B cell (primary cell): Measurements from ENCODE around the gene ATP1B2. TPM values are rescaled to one million over a fixed set of nuclear protein-coding genes. Genes with fewer than 3 reads are reported as not detected.

Experiments
- ATAC-seq: fragments of 200-7000 bp; cut with Tn5 transposase; one replicate; pipeline ENCODE4 v1.10.0; 2021; ENCODE audit warnings: low read depth, mild to moderate bottlenecking, moderate number of reproducible peaks, moderate library complexity
- CTCF ChIA-PET: fragments of 350-600 bp; sonication (Branson Sonifier 250); formaldehyde crosslinking; loops from one replicate; lab custom pipeline; 2021; ENCODE audit warnings: antibody characterized with exemption, inconsistent platforms; lab: Charles Lee
- POLR2A ChIA-PET: fragments of 350-600 bp; sonication (Branson Sonifier 250); formaldehyde crosslinking; loops from one replicate; lab custom pipeline; 2021; ENCODE audit warnings: antibody characterized with exemption; lab: Charles Lee
- DNase-seq: peaks from one replicate; pipeline ENCODE4 v3.0.0; 2013
- H2AFZ ChIP-seq: 2 replicates; pipeline ENCODE4 v1.6.1; 2012; ENCODE audit warnings: mild to moderate bottlenecking, low read depth, low read length; ENCODE audit not compliant: insufficient read depth, poor library complexity, severe bottlenecking
- H3K27ac ChIP-seq, 2 donors: 1 replicate in 1 of 2; 2 replicates in 1 of 2; pipeline ENCODE4 v1.5.1; 2012 to 2013; ENCODE audit warnings: low read length in 2 of 2, mild to moderate bottlenecking in 2 of 2, moderate library complexity in 1 of 2
- H3K27me3 ChIP-seq, 4 experiments: fragments of 200-600 bp in 1 of 4; sonication (generic) in 1 of 4; replicated peaks in 1 of 4; 1 replicate in 2 of 4; 2 replicates in 2 of 4; pipeline versions ENCODE4 v1.6.1 to v1.7.0; 2013 to 2016; ENCODE audit warnings: low read length in 3 of 4, mild to moderate bottlenecking in 2 of 4, mixed read lengths in 1 of 4, moderate library complexity in 1 of 4; ENCODE audit not compliant: insufficient read depth in 4 of 4, control insufficient read depth in 3 of 4; ENCODE audit errors: control extremely low read depth in 1 of 4
- H3K36me3 ChIP-seq, 2 experiments: replicated peaks in 1 of 2; 1 replicate in 1 of 2; 2 replicates in 1 of 2; pipeline versions ENCODE4 v1.6.1 to v1.7.1; 2013; ENCODE audit warnings: low read length in 1 of 2; ENCODE audit not compliant: insufficient read depth in 2 of 2, control insufficient read depth in 1 of 2; ENCODE audit errors: control extremely low read depth in 1 of 2, extremely low read depth in 1 of 2
- H3K4me1 ChIP-seq, 2 donors: fragments of 200-600 bp in 1 of 2; sonication (generic) in 1 of 2; 1 replicate in 1 of 2; 2 replicates in 1 of 2; pipeline versions ENCODE4 v1.5.1 to v1.6.1; 2013 to 2017; ENCODE audit warnings: low read length in 2 of 2; ENCODE audit not compliant: control insufficient read depth in 2 of 2, insufficient read depth in 2 of 2
- H3K4me2 ChIP-seq: replicated peaks from 2 replicates; pipeline ENCODE3; 2012; ENCODE audit warnings: mild to moderate bottlenecking, low read depth, low read length; ENCODE audit not compliant: poor library complexity, severe bottlenecking
- H3K4me3 ChIP-seq, 5 experiments: fragments of 200-600 bp in 1 of 5; sonication (generic) in 1 of 5; 1 replicate in 3 of 5; 2 replicates in 2 of 5; pipeline versions ENCODE4 v1.5.1 to v1.7.0; 2011 to 2016; ENCODE audit warnings: low read length in 4 of 5, mild to moderate bottlenecking in 4 of 5, low read depth in 2 of 5, control low read depth in 1 of 5, moderate library complexity in 1 of 5; ENCODE audit not compliant: insufficient read depth in 1 of 5; ENCODE audit errors: control extremely low read depth in 1 of 5, extremely low read depth in 1 of 5
- H3K79me2 ChIP-seq: fragments of 200-600 bp; sonication (generic); one replicate; pipeline ENCODE4 v1.6.0; 2016; ENCODE audit warnings: low read length; ENCODE audit not compliant: control insufficient read depth, insufficient read depth
- H3K9ac ChIP-seq: fragments of 200-600 bp; sonication (generic); 2 replicates; pipeline ENCODE4 v1.6.1; 2017; ENCODE audit warnings: mild to moderate bottlenecking, low read length, moderate library complexity
- H3K9me3 ChIP-seq, 3 donors: one replicate each; pipeline versions ENCODE4 v1.6.1 to v1.7.1; 2013; ENCODE audit warnings: low read length in 2 of 3; ENCODE audit not compliant: control insufficient read depth in 2 of 3, insufficient read depth in 1 of 3; ENCODE audit errors: control extremely low read depth in 1 of 3
- H4K20me1 ChIP-seq: 2 replicates; pipeline ENCODE4 v1.6.0; 2012; ENCODE audit warnings: mild to moderate bottlenecking, low read length; ENCODE audit not compliant: insufficient read depth, control insufficient read depth, poor library complexity, severe bottlenecking
- H3K27ac Mint-ChIP-seq: one replicate; pipeline ENCODE4 v1.8.0; 2021; ENCODE audit warnings: mixed read lengths
- H3K27me3 Mint-ChIP-seq: one replicate; pipeline ENCODE4 v1.8.0; 2021; ENCODE audit warnings: mixed read lengths
- H3K4me1 Mint-ChIP-seq: one replicate; pipeline ENCODE4 v1.8.0; 2021; ENCODE audit warnings: mixed read lengths
- H3K4me3 Mint-ChIP-seq: one replicate; pipeline ENCODE4 v1.8.0; 2021; ENCODE audit warnings: mixed read lengths
- H3K9me3 Mint-ChIP-seq: one replicate; pipeline ENCODE4 v1.8.0; 2022; ENCODE audit warnings: mixed read lengths; ENCODE audit not compliant: insufficient read depth
- CTCF ChIP-seq: fragments of 200-600 bp; IDR thresholded peaks from one replicate; pipeline ENCODE4 v1.8.0; 2022; ENCODE audit warnings: antibody characterized with exemption, mild to moderate bottlenecking
- EZH2 ChIP-seq: IDR thresholded peaks from 2 replicates; pipeline ENCODE4 v1.6.1; 2012; ENCODE audit warnings: borderline replicate concordance, low read depth, mild to moderate bottlenecking, moderate library complexity, low read length; ENCODE audit not compliant: insufficient read depth, poor library complexity, severe bottlenecking
- WGBS: methylation state at CpG from one replicate; pipeline ENCODE4 v1.1.5; 2013; ENCODE audit warnings: missing lambda C conversion rate; ENCODE audit not compliant: insufficient coverage; 5-methylcytosine and 5-hydroxymethylcytosine counted together
- intact Hi-C: fragments of 100-400 bp; cut with micrococcal nuclease; formaldehyde crosslinking; loops from one replicate; pipeline ENCODE4 v1.10.0; 2022
- polyA plus RNA-seq: library from polyadenylated mRNA; depleted of rRNA; stranded (reverse); fragments of >200 nt; gene quantifications from 2 replicates; pipeline ENCODE4 v1.2.3, GENCODE V29; 2012
- total RNA-seq, 2 donors: library from RNA; stranded (reverse); fragments of 120-200 nt in 1 of 2; gene quantifications; 1 replicate in 1 of 2; 2 replicates in 1 of 2; pipeline versions ENCODE4 v1.2.3 to v1.2.4, GENCODE V29; 2013 to 2022

Gene ATP1B2
- total and polyA plus RNA-seq, 2 donors (not counting 1 experiment from before 2014, with no cell fraction given) = 0.39 TPM; not detected in 1

GRCh38 chr17:7611635-7612293 lies 39.0 kb upstream of the ATP1B2 start:
- POLR2A ChIA-PET = no interaction called here
- Histone ChIP-seq H2AFZ (no peak overlapping the region), H3K36me3 (peaks cover 1 to 14% of the 10 kb centered on the region in 2 experiments), H4K20me1 (peaks cover 41% of the 10 kb centered on the region), H3K79me2 (peaks cover 64% of the 10 kb centered on the region), H3K27ac (no peak overlapping the region), H3K4me1 (peaks cover 12 to 26% of the 10 kb centered on the region in 2 donors), H3K9ac (no peak overlapping the region), H3K9me3 (no peaks in the 10 kb centered on the region), H3K27me3 (no peaks in the 10 kb centered on the region), H3K4me2 (no peak overlapping the region), H3K4me3 (no peak overlapping the region)
- peaks cover 26% of the 10 kb centered on the region for H3K4me1 Mint-ChIP-seq
- 80% methylated on average over 1 of the region's 3 CpGs for WGBS
- no peaks in the 10 kb centered on the region for H3K27me3 Mint-ChIP-seq
- TF ChIP-seq EZH2 (no peak), CTCF (no peak)
- no peak overlapping the region for H3K4me3 Mint-ChIP-seq
- DNase-seq = no peak
- no peak for ATAC-seq
- no peak overlapping the region for H3K27ac Mint-ChIP-seq
- intact Hi-C loops = loop anchor here (10.0 kb wide), 1 partner anchor 233 kb away; no protein-coding TSS in a partner anchor
- CTCF ChIA-PET = interaction anchor here (0.8 to 1.1 kb wide), 3 partner anchors 76 to 124 kb away, joined by 3 to 6 read pairs (median 3); partner anchors contain the start of gene TP53
- no peaks in the 10 kb centered on the region for H3K9me3 Mint-ChIP-seq

- ATAC-seq (no peak), DNase-seq (no peak)
- Mint-ChIP-seq H3K4me1 (peaks cover 26% of the 10 kb centered on the region), H3K4me3 (peak overlapping the region; percentile 42), H3K9me3 (no peaks in the 10 kb centered on the region), H3K27me3 (no peaks in the 10 kb centered on the region), H3K27ac (no peak overlapping the region)
- Histone ChIP-seq H3K4me1 (peaks cover 12 to 26% of the 10 kb centered on the region in 2 donors), H4K20me1 (peaks cover 41% of the 10 kb centered on the region), H3K79me2 (peaks cover 61% of the 10 kb centered on the region), H3K27ac (no peak overlapping the region), H3K9me3 (no peaks in the 10 kb centered on the region), H3K4me2 (no peak overlapping the region), H3K27me3 (no peaks in the 10 kb centered on the region), H3K36me3 (peaks cover 1 to 14% of the 10 kb centered on the region in 2 experiments), H3K4me3 (no peak overlapping the region), H2AFZ (no peak overlapping the region), H3K9ac (no peak overlapping the region)
- 100% methylated on average over 1 of the region's 1 CpG for WGBS
- CTCF ChIA-PET = interaction anchor here (0.7 to 1.1 kb wide), 3 partner anchors 75 to 373 kb away, joined by 3 to 6 read pairs (median 5); partner anchors contain the start of genes PHF23 and TP53
- TF ChIP-seq CTCF (no peak), EZH2 (no peak)
- intact Hi-C loops = loop anchor here (10.0 kb wide), 1 partner anchor 233 kb away; no protein-coding TSS in a partner anchor
- POLR2A ChIA-PET = no interaction called here
Observed at GRCh38 chr17:7612294-7612640, 38.5 kb upstream of the ATP1B2 start.
